GM18499 (cell line): ENCODE measurements around the gene KCNA5.

Experiments
- ATAC-seq: cut with Tn5 transposase; IDR thresholded peaks from one replicate; pipeline ENCODE4 v1.9.1; 2021; ENCODE audit warnings: moderate number of reproducible peaks; ENCODE audit not compliant: insufficient read depth, unreplicated experiment

KCNA5 gene

GRCh38 chr12:5043589-5044419, at the start of gene KCNA5:
KCNA5 (plus strand) TSS chr12:5043879; CDS start chr12:5044148, 269 bp downstream.
- ATAC-seq, result no peak

- no peak for ATAC-seq
Observed at GRCh38 chr12:4994622-4995021, 49.1 kb upstream of the KCNA5 start.

- ATAC-seq, result no peak
Observed at GRCh38 chr12:4996714-4997113, 47.0 kb upstream of the KCNA5 start.

- ATAC-seq, result no peak
Observed at GRCh38 chr12:4997939-4998338, 45.7 kb upstream of the KCNA5 start.

- ATAC-seq, result no peak
Observed at GRCh38 chr12:5000204-5000603, 43.5 kb upstream of the KCNA5 start.

- ATAC-seq, result no peak
Observed at GRCh38 chr12:5000658-5001385, 42.9 kb upstream of the KCNA5 start.

- no peak for ATAC-seq
Observed at GRCh38 chr12:5003025-5003666, 40.5 kb upstream of the KCNA5 start.

GRCh38 chr12:5008661-5009060, 35.0 kb upstream of the KCNA5 start:
- no peak for ATAC-seq

- ATAC-seq, result no peak
Observed at GRCh38 chr12:5010151-5010550, 33.5 kb upstream of the KCNA5 start.

- no peak for ATAC-seq
Observed at GRCh38 chr12:5012337-5012736, 31.3 kb upstream of the KCNA5 start.

- ATAC-seq, result no peak
Observed at GRCh38 chr12:5013266-5013730, 30.4 kb upstream of the KCNA5 start.

GRCh38 chr12:5014269-5014668, 29.4 kb upstream of the KCNA5 start:
- ATAC-seq, result no peak

GRCh38 chr12:5015711-5016492, 27.8 kb upstream of the KCNA5 start:
- ATAC-seq, result no peak

GRCh38 chr12:5016526-5016925, 27.2 kb upstream of the KCNA5 start:
- no peak for ATAC-seq

- no peak for ATAC-seq
Observed at GRCh38 chr12:5017638-5018348, 25.9 kb upstream of the KCNA5 start.

GRCh38 chr12:5018677-5019076, 25.0 kb upstream of the KCNA5 start:
- ATAC-seq, result no peak

GRCh38 chr12:5022025-5022424, 21.7 kb upstream of the KCNA5 start:
- ATAC-seq, result no peak

- ATAC-seq, result no peak
Observed at GRCh38 chr12:5022465-5023061, 21.1 kb upstream of the KCNA5 start.

GRCh38 chr12:5023842-5024241, 19.8 kb upstream of the KCNA5 start:
- no peak for ATAC-seq
